Esophagus (tissue), 2 donors: Measurements from ENCODE around the gene C6orf62. TPM values are rescaled to one million over a fixed set of nuclear protein-coding genes. Genes with fewer than 3 reads are reported as not detected.
"Not testable (repeated sequence)": the region's sequence is repeated elsewhere in the genome, so short reads cannot be mapped to it uniquely, and the experiment has no call there.

Experiments
- H3K27ac ChIP-seq, 2 donors: one replicate each; pipeline ENCODE4 v1.5.1; 2013; ENCODE audit warnings: low read depth in 2 of 2, mild to moderate bottlenecking in 2 of 2, inconsistent platforms in 1 of 2, low read length in 1 of 2, moderate library complexity in 1 of 2
- H3K27me3 ChIP-seq, 2 donors: one replicate each; pipeline ENCODE4 v1.6.1; 2013; ENCODE audit warnings: low read length in 2 of 2, control low read depth in 1 of 2, mild to moderate bottlenecking in 1 of 2; ENCODE audit not compliant: insufficient read depth in 2 of 2, control insufficient read depth in 1 of 2
- H3K36me3 ChIP-seq, 2 donors: one replicate each; pipeline ENCODE4 v1.6.1; 2013; ENCODE audit warnings: low read length in 1 of 2; ENCODE audit not compliant: control insufficient read depth in 2 of 2, insufficient read depth in 2 of 2
- H3K4me1 ChIP-seq, 2 donors: one replicate each; pipeline ENCODE4 v1.6.1; 2013; ENCODE audit warnings: low read length in 1 of 2; ENCODE audit not compliant: control insufficient read depth in 2 of 2, insufficient read depth in 2 of 2
- H3K4me3 ChIP-seq, 2 donors: one replicate each; pipeline ENCODE4 v1.5.1; 2013; ENCODE audit warnings: low read length in 2 of 2, mild to moderate bottlenecking in 2 of 2, low read depth in 1 of 2, moderate library complexity in 1 of 2
- H3K9me3 ChIP-seq, 2 donors: one replicate each; pipeline ENCODE4 v1.6.1; 2013; ENCODE audit warnings: mild to moderate bottlenecking in 2 of 2, low read depth in 1 of 2, low read length in 1 of 2, moderate library complexity in 1 of 2; ENCODE audit not compliant: control insufficient read depth in 2 of 2, insufficient read depth in 1 of 2
- WGBS, 2 donors: extraction: QIAGEN DNeasy Blood & Tissue Kit; methylation state at CpG; one replicate each; pipeline ENCODE4 v1.1.7; 2013; 5-methylcytosine and 5-hydroxymethylcytosine counted together
- polyA plus RNA-seq, 2 donors: library from polyadenylated mRNA; stranded (reverse); fragments of 200-250 nt; gene quantifications; one replicate each; pipeline ENCODE4 v1.2.3, GENCODE V29; 2013
- donor health status: healthy with polysubstance abuse.
- donor health status: Bipolar disorder and iron deficiency.

C6orf62 gene
- 10 to 100 TPM; 37.4 to 40.2 TPM for polyA plus RNA-seq

DNA sequence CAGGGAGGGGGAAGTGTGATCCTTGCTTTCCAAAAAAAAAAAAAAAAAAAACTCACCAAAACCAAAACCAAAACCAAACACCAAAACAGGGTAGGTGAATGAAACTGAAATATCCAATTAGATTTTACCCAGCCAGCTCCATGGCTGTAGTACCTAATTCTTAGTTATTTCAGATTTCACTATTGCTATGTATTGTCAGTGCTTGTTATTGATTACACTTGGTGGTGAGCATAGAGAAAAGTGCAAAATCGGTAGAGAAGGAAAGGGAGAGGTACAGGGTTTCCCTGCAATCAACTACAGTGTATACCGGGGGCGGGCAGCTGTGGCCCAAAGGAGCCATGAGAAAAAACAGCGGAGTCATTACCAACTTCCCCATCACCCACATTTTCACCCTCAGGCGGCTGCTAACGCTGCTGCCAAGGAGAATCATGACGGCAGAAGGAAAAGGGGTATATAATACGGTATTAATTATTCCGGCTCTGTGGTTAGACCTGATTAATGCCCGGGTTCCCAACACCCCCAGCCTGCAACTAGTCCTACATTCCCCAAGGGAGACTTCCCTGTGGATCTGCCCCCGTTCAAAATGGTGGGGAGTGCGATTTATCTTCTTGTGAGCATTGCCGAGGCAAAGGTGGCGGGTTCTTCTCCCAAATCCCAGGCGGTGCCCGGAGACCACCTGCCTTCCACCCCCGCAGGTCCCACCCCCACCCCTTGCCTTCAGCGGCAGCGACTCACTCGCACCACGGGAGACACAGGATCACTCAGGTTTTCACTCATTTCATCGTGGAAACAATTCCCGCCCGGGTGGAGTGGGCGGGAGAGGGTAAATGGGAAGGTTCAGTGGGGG, at the start of gene C6orf62:
Gene C6orf62, minus strand, starts transcription at position 30 of the 847 bp plus-strand sequence. CDS start 486 bp downstream, outside the sequence.
- H3K36me3 ChIP-seq = peaks cover 0 to 3% of the 10 kb centered on the region in 2 donors
- peak within 1 kb of the TSS; percentile 99 to 100 for H3K27ac ChIP-seq
- 1% methylated on average over 25 of the region's 25 CpGs for WGBS, 2 donors
- peak within 1 kb of the TSS; percentile 88 to 97 for H3K4me3 ChIP-seq
- no peaks in the 10 kb centered on the region for H3K9me3 ChIP-seq
- no peaks in the 10 kb centered on the region for H3K27me3 ChIP-seq
- peaks cover 0 to 3% of the 10 kb centered on the region in 2 donors for H3K4me1 ChIP-seq

GRCh38 chr6:24768361-24768760, 49.4 kb upstream of the C6orf62 start:
- 94 to 95% methylated on average over 5 of the region's 5 CpGs for WGBS, 2 donors
- H3K4me1 ChIP-seq = no peaks in the 10 kb centered on the region
- no peaks in the 10 kb centered on the region for H3K27me3 ChIP-seq
- no peak overlapping the region for H3K4me3 ChIP-seq
- H3K9me3 ChIP-seq = no peaks in the 10 kb centered on the region
- no peaks in the 10 kb centered on the region for H3K36me3 ChIP-seq
- no peak overlapping the region for H3K27ac ChIP-seq

DNA sequence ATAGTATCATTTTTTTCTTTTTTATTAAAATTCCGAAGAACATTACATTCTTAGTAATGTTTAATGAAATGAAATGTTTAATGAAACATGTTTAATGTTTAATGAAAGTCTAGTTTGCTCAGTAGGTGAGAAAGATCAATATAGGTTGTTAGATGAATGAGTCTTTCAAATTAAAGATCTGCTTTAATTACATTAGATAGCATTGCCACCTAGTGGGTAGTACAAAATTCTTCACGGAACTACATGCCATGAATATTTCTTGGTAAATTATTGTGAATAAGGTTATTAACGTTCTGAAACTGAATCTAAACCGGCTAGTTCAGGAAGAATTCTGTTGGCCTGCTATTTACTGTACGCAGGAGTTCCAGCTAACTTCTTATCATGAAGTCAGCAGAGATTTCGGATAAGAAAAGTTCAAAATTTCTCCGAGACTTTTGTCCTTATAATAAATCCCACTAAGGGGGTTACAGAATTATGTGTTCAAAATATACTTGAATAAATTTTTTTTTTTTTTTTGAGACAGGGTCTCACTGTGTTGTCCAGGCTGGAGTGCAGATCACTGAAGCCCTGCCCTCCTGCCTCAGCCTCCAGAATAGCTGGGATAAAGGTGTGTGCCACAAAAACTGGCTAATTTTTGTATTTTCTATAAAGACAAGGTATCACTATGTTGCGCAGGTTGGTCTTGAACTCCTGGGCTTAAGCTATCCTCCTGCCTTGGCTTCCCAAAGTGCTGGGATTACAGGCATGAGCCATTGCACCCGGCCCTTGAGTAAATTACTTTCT, 47.9 kb upstream of the C6orf62 start:
- no peaks in the 10 kb centered on the region for H3K4me1 ChIP-seq
- WGBS, 2 donors = 46 to 47% methylated on average over 9 of the region's 9 CpGs
- no peak overlapping the region for H3K27ac ChIP-seq
- no peaks in the 10 kb centered on the region for H3K36me3 ChIP-seq
- H3K4me3 ChIP-seq = no peak overlapping the region
- H3K9me3 ChIP-seq = no peaks in the 10 kb centered on the region
- H3K27me3 ChIP-seq = no peaks in the 10 kb centered on the region

- not testable (repeated sequence) for H3K9me3 ChIP-seq, H3K4me1 ChIP-seq, H3K36me3 ChIP-seq, H3K27me3 ChIP-seq, H3K4me3 ChIP-seq, H3K27ac ChIP-seq
- 88 to 95% methylated on average over 13 to 26 of the region's 26 CpGs for WGBS, 2 donors
Measured at GRCh38 chr6:24765968-24766367, 47.0 kb upstream of the C6orf62 start.

- not testable (repeated sequence) for H3K9me3 ChIP-seq, H3K4me3 ChIP-seq, H3K36me3 ChIP-seq, H3K27me3 ChIP-seq, H3K4me1 ChIP-seq, H3K27ac ChIP-seq
- WGBS, 2 donors = 87 to 89% methylated on average over 19 to 20 of the region's 20 CpGs
Measured at GRCh38 chr6:24764833-24765828, 46.2 kb upstream of the C6orf62 start.

- no peaks in the 10 kb centered on the region for H3K9me3 ChIP-seq
- no peaks in the 10 kb centered on the region for H3K27me3 ChIP-seq
- no peaks in the 10 kb centered on the region for H3K36me3 ChIP-seq
- 54 to 72% methylated on average over 3 of the region's 3 CpGs for WGBS, 2 donors
- peaks cover 0 to 2% of the 10 kb centered on the region in 2 donors for H3K4me1 ChIP-seq
- H3K4me3 ChIP-seq = no peak overlapping the region
- H3K27ac ChIP-seq = no peak overlapping the region
Measured at GRCh38 chr6:24763578-24763977, 44.6 kb upstream of the C6orf62 start.

DNA sequence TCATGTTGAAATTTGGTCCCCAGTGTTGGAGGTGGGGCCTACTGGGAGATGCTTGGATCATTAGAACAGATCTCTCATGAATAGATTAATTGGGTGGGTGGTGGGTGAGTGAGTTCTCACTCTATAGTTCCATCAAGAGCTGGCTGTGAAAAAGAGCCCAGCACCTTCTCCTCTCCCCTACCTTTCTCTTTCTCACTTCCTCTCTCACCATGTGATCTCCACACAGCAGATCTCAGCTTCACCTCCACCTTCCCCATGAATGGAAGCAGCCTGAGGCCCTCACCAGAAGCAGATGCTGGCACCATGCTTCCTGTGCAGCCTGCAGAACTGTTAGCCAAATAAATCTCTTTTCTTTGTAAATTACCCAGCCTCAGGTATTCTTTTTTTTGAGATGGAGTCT, 42.9 kb upstream of the C6orf62 start:
- Histone ChIP-seq H3K4me3 (no peak overlapping the region), H3K4me1 (peaks cover 0 to 2% of the 10 kb centered on the region in 2 donors), H3K36me3 (no peaks in the 10 kb centered on the region), H3K27me3 (no peaks in the 10 kb centered on the region), H3K27ac (no peak overlapping the region), H3K9me3 (no peaks in the 10 kb centered on the region)

DNA sequence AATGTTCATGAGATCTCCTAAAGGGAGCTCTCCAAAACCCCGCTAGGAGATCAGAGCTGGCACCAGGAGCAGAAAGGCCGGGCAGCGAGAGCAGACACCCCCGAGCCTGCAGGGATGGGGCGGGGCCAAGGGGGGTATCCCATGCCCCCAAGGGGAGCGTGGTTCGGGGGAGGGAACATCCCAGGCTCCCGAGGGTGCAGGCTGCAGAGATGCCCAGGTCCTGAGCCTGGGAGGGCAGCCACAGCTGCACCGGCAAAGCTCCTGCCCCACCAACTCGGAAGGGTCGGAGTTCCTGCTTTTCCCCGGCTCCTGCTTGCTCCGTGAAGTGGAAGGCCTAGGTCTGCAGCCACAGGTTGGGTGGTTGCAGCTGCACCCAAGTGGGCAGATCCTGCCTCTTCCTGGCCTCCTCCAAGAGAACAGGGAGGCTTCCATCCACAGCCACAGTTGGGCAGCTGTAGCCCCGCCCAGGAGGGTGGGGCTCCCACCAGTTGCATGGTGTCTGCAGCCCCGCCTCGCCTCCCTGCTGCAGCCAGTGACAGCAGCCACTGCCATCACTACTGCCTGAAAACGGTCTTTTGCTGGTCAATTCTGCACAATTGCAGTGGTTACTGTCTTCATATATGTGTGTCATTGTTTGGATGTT, 42.4 kb upstream of the C6orf62 start:
- Histone ChIP-seq H3K4me1 (peaks cover 0 to 2% of the 10 kb centered on the region in 2 donors), H3K4me3 (no peak overlapping the region), H3K27ac (no peak overlapping the region), H3K9me3 (no peaks in the 10 kb centered on the region), H3K27me3 (no peaks in the 10 kb centered on the region), H3K36me3 (no peaks in the 10 kb centered on the region)
- 89 to 90% methylated on average over 16 to 17 of the region's 17 CpGs for WGBS, 2 donors

DNA sequence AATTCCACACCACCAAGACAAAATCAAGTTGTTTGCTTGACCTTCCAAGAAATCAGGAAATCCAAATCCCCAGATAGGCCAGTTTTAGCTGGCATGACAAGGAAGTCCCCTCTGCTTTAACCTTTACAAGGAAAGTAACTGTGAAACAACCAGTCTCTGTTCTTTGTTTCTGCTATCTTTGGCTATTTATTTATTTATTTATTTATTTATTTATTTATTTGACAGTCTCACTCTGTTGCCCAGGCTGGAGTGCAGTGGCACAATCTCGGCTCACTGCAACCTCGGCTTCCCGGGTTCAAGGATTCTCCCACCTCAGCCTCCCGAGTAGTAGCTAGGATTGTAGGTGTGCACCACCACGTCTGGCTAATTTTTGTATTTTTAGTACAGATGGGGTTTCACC, 41.3 kb upstream of the C6orf62 start:
- Histone ChIP-seq H3K36me3 (no peaks in the 10 kb centered on the region), H3K9me3 (no peaks in the 10 kb centered on the region), H3K4me3 (no peak overlapping the region), H3K27ac (no peak overlapping the region), H3K4me1 (peaks cover 0 to 2% of the 10 kb centered on the region in 2 donors), H3K27me3 (no peaks in the 10 kb centered on the region)
- WGBS, 2 donors = 95 to 98% methylated on average over 5 of the region's 5 CpGs
